Measurements from ENCODE around the gene OR10A6. TPM values are rescaled to one million over a fixed set of nuclear protein-coding genes. Genes with fewer than 3 reads are reported as not detected.

OR10A6 gene
- total and polyA plus RNA-seq, 8 donors, result under 0.01 to 9.6 TPM; not detected in 6

- Histone ChIP-seq H3K27me3 (no peaks in the 10 kb centered on the region), H3K9me3 (no peaks in the 10 kb centered on the region), H3K4me3 (no peak overlapping the region), H3K36me3 (no peaks in the 10 kb centered on the region), H3K27ac (no peak overlapping the region), H3K4me1 (peaks cover 0 to 8% (median under 1%) of the 10 kb centered on the region in 4 donors)
- intact Hi-C loops (cut with DNase I; ENCODE audit: low total_unique reads), result no loop called here
- no peak for DNase-seq
- no peak for TF ChIP-seq EP300 (IDR thresholded peaks at IDR 0.05)
- TF ChIP-seq POLR2AphosphoS5 (IDR thresholded peaks at IDR 0.05), result no peak
- TF ChIP-seq CTCF (IDR thresholded peaks at IDR 0.05), result no peak
- no peak for TF ChIP-seq POLR2A (IDR thresholded peaks at IDR 0.05)
These were observed 20.1 kb downstream of the OR10A6 start for GRCh38 chr11:7911011-7911410.

DNA sequence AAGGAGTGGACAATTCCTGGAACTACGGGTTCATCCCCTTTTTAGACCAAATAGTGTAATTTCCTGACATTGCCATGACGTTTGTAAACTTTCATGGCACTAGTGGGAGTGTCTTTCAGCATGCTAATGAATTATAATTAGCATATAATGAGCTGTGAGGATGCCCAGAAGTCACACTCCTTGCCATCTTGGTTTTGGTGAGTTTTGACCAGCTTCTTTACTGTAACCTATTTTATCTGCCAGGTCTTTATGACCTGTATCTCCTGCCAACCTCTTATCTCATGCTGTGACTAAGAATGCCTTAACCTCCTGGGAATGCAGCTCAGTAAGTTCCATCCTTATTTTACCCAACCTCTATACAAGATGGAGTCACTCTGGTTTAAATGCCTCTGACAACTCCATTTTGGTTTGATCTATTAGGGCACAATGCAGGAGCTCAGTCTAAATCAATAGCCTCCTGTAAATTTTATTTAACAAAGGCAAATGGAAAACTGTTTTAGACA is 20.7 kb downstream of the OR10A6 start:
- H3K4me3 ChIP-seq, result no peak overlapping the region
- TF ChIP-seq POLR2AphosphoS5 (IDR thresholded peaks at IDR 0.05) (no peak), CTCF (IDR thresholded peaks at IDR 0.05) (no peak), POLR2A (IDR thresholded peaks at IDR 0.05) (no peak), EP300 (IDR thresholded peaks at IDR 0.05) (no peak)
- H3K27ac ChIP-seq, result no peak overlapping the region
- no peaks in the 10 kb centered on the region for H3K9me3 ChIP-seq
- H3K27me3 ChIP-seq, result no peaks in the 10 kb centered on the region
- DNase-seq, result no peak
- 39 to 66% (median 61%) methylated on average over 2 of the region's 2 CpGs for WGBS, 5 donors
- peaks cover 0 to 8% (median 4%) of the 10 kb centered on the region in 4 donors for H3K4me1 ChIP-seq
- intact Hi-C loops (cut with DNase I; ENCODE audit: low total_unique reads), result no loop called here
- no peaks in the 10 kb centered on the region for H3K36me3 ChIP-seq

DNA sequence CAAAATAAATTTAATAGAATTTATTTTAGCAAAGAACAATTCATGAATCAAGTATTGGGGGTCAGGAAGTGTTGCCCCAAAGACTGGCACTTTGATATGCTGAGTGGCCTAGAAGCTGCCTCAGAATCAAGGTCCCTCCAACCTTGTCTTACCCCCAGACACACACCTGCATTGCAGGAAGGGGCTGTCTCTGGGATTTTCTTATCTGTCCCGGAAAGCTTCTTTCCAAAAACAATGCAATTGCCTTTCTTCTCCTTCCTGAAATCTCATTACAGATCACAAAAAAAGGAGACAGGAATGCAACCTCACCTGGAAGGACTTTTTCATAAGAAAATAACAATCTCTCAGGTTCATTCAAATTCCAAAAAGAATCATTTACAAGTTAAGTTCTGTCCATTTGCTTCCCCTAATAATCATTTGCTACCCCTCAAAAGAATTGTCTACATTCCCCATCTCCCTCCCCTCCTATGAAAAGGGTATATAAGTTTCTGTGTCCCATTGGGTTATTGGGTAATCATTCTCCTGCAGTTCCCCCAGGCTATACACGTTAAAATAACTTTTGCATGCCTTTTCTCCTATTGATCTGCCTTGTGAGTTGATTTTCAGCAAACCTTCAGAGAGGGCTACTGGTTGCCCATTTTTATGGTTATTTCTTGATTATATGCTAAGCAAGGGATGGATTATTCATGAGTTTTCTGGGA is 21.3 kb downstream of the OR10A6 start:
- DNase-seq, result no peak
- no peak for TF ChIP-seq EP300 (IDR thresholded peaks at IDR 0.05)
- no peak for TF ChIP-seq CTCF (IDR thresholded peaks at IDR 0.05)
- no peak for TF ChIP-seq POLR2AphosphoS5 (IDR thresholded peaks at IDR 0.05)
- no peak for TF ChIP-seq POLR2A (IDR thresholded peaks at IDR 0.05)
- peaks cover 0 to 14% (median 7%) of the 10 kb centered on the region in 4 donors for H3K4me1 ChIP-seq
- WGBS, 5 donors, result 48 to 62% (median 55%) methylated on average over 2 of the region's 2 CpGs
- intact Hi-C loops (cut with DNase I; ENCODE audit: low total_unique reads), result no loop called here
- no peaks in the 10 kb centered on the region for H3K27me3 ChIP-seq
- H3K9me3 ChIP-seq, result no peaks in the 10 kb centered on the region
- no peaks in the 10 kb centered on the region for H3K36me3 ChIP-seq
- no peak overlapping the region for H3K4me3 ChIP-seq
- H3K27ac ChIP-seq, result no peak overlapping the region

DNA sequence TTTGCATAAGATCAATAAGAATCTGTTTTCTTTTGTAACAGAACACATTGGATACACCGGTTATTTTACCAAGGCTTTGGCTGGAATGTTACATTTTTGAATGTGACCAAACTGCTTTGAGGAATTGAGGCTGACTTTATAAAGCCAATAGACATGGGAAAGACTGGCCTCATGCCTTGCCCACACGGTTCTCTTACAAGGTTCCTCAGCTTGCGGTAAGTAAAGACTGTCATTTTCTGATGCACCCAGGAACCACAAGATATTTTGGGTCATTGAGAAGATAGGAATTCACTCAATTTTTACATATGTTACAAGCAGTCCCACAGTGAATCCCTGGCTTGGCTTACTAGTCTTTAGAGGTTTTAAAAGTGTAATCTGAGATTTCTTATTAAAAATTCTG is 23.9 kb downstream of the OR10A6 start:
- DNase-seq, result no peak
- no peak overlapping the region for H3K4me3 ChIP-seq
- 39 to 55% (median 44%) methylated on average over 3 of the region's 3 CpGs for WGBS, 5 donors
- TF ChIP-seq POLR2A (IDR thresholded peaks at IDR 0.05), result no peak
- no peak for TF ChIP-seq EP300 (IDR thresholded peaks at IDR 0.05)
- H3K36me3 ChIP-seq, result no peaks in the 10 kb centered on the region
- intact Hi-C loops (cut with DNase I; ENCODE audit: low total_unique reads), result no loop called here
- no peaks in the 10 kb centered on the region for H3K9me3 ChIP-seq
- no peaks in the 10 kb centered on the region for H3K27me3 ChIP-seq
- H3K27ac ChIP-seq, result peak overlapping the region in 1 of 5 donors; percentile 50
- H3K4me1 ChIP-seq, result peaks cover 0 to 21% (median 11%) of the 10 kb centered on the region in 4 donors

- DNase-seq, result no peak
- intact Hi-C loops (cut with DNase I; ENCODE audit: low total_unique reads), result no loop called here
- WGBS, 5 donors, result 8 to 19% (median 13%) methylated on average over 4 of the region's 4 CpGs
These were observed 24.6 kb downstream of the OR10A6 start for GRCh38 chr11:7906481-7906880.

More at GRCh38 chr11:7906481-7906880, 24.6 kb downstream of the OR10A6 start:
- H3K27me3 ChIP-seq, result no peaks in the 10 kb centered on the region
- no peaks in the 10 kb centered on the region for H3K36me3 ChIP-seq
- H3K9me3 ChIP-seq, result no peaks in the 10 kb centered on the region
- TF ChIP-seq CTCF (IDR thresholded peaks at IDR 0.05) (no peak), POLR2A (IDR thresholded peaks at IDR 0.05) (no peak), EP300 (IDR thresholded peaks at IDR 0.05) (no peak), POLR2AphosphoS5 (IDR thresholded peaks at IDR 0.05) (no peak)
- no peak overlapping the region for H3K4me3 ChIP-seq
- H3K4me1 ChIP-seq, result peaks cover 0 to 21% (median 11%) of the 10 kb centered on the region in 4 donors
- peak overlapping the region in 4 of 5 donors; percentile 36 to 52 (median 48) for H3K27ac ChIP-seq
